Measurements from ENCODE around the gene ZBTB9.

The ZBTB9 gene

GRCh38 chr6:33454009-33454946, at the start of gene ZBTB9:
TSS of gene ZBTB9 (plus strand) at chr6:33454576. CDS start at chr6:33455101, 525 bp downstream.
- Histone ChIP-seq H3K36me3 (peaks cover 44% of the 10 kb centered on the region), H3K27ac (peak within 1 kb of the TSS; percentile 61), H3K9me3 (ENCODE audit: severe bottlenecking) (no peaks in the 10 kb centered on the region), H3K4me3 (ENCODE audit: low read depth, low read length) (peak within 1 kb of the TSS; percentile 76), H3K27me3 (ENCODE audit: insufficient read depth, low read depth, severe bottlenecking) (no peaks in the 10 kb centered on the region)
- DNase-seq, result peak; percentile 99
- no peak for TF ChIP-seq CTCF (IDR thresholded peaks at IDR 0.05; ENCODE audit: low read depth, low read length)

- Histone ChIP-seq H3K27ac (no peak overlapping the region), H3K27me3 (ENCODE audit: insufficient read depth, low read depth, severe bottlenecking) (no peaks in the 10 kb centered on the region), H3K4me3 (ENCODE audit: low read depth, low read length) (no peak overlapping the region), H3K36me3 (peaks cover 96% of the 10 kb centered on the region), H3K9me3 (ENCODE audit: severe bottlenecking) (no peaks in the 10 kb centered on the region)
- no peak for DNase-seq
- no peak for TF ChIP-seq CTCF (IDR thresholded peaks at IDR 0.05; ENCODE audit: low read depth, low read length)
Observed at GRCh38 chr6:33404884-33405283, 49.5 kb upstream of the ZBTB9 start.

GRCh38 chr6:33405386-33405940, 48.9 kb upstream of the ZBTB9 start:
- Histone ChIP-seq H3K9me3 (ENCODE audit: severe bottlenecking) (no peaks in the 10 kb centered on the region), H3K27ac (no peak overlapping the region), H3K27me3 (ENCODE audit: insufficient read depth, low read depth, severe bottlenecking) (no peaks in the 10 kb centered on the region), H3K4me3 (ENCODE audit: low read depth, low read length) (no peak overlapping the region), H3K36me3 (peaks cover 90% of the 10 kb centered on the region)
- no peak for TF ChIP-seq CTCF (IDR thresholded peaks at IDR 0.05; ENCODE audit: low read depth, low read length)
- DNase-seq, result no peak

- H3K4me3 ChIP-seq (ENCODE audit: low read depth, low read length), result no peak overlapping the region
- no peaks in the 10 kb centered on the region for H3K27me3 ChIP-seq (ENCODE audit: insufficient read depth, low read depth, severe bottlenecking)
- H3K36me3 ChIP-seq, result peaks cover 83% of the 10 kb centered on the region
- no peak for TF ChIP-seq CTCF (IDR thresholded peaks at IDR 0.05; ENCODE audit: low read depth, low read length)
- no peaks in the 10 kb centered on the region for H3K9me3 ChIP-seq (ENCODE audit: severe bottlenecking)
- no peak for DNase-seq
- H3K27ac ChIP-seq, result no peak overlapping the region
Observed at GRCh38 chr6:33406126-33406525, 48.2 kb upstream of the ZBTB9 start.

- no peaks in the 10 kb centered on the region for H3K27me3 ChIP-seq (ENCODE audit: insufficient read depth, low read depth, severe bottlenecking)
- peaks cover 74% of the 10 kb centered on the region for H3K36me3 ChIP-seq
- H3K9me3 ChIP-seq (ENCODE audit: severe bottlenecking), result no peaks in the 10 kb centered on the region
- TF ChIP-seq CTCF (IDR thresholded peaks at IDR 0.05; ENCODE audit: low read depth, low read length), result peak; percentile 22; the same call in 1 of the 2 replicates
- DNase-seq, result no peak
- no peak overlapping the region for H3K4me3 ChIP-seq (ENCODE audit: low read depth, low read length)
- H3K27ac ChIP-seq, result peak overlapping the region; percentile 9
Observed at GRCh38 chr6:33407132-33407718, 47.2 kb upstream of the ZBTB9 start.
